Large intestine (tissue), 3 donors: ENCODE results near the gene SHROOM3. TPM values are rescaled to one million over a fixed set of nuclear protein-coding genes. Genes with fewer than 3 reads are reported as not detected.
A peak's percentile ranks its signal among the peaks of the same experiment; 100 is the strongest.
"Not testable (repeated sequence)": the region's sequence is repeated elsewhere in the genome, so short reads cannot be mapped to it uniquely, and the experiment has no call there.

Source experiments
- DNase-seq, 2 donors: peaks; one replicate each; pipeline versions ENCODE4 v3.0.0 to v3.0.0-alpha.2; 2013
- H3K27ac ChIP-seq: one replicate; pipeline ENCODE4 v1.5.1; 2013; ENCODE audit warnings: low read length
- H3K27me3 ChIP-seq: 2 replicates; pipeline ENCODE4 v1.6.1; 2013; ENCODE audit warnings: low read length; ENCODE audit not compliant: control insufficient read depth, insufficient read depth
- H3K36me3 ChIP-seq: 2 replicates; pipeline ENCODE4 v1.6.1; 2013; ENCODE audit warnings: low read length; ENCODE audit not compliant: control insufficient read depth, insufficient read depth
- H3K4me1 ChIP-seq: one replicate; pipeline ENCODE4 v1.6.1; 2013; ENCODE audit warnings: low read length; ENCODE audit not compliant: control insufficient read depth, insufficient read depth
- H3K4me3 ChIP-seq: one replicate; pipeline ENCODE4 v1.5.1; 2013; ENCODE audit warnings: low read length
- H3K9me3 ChIP-seq: one replicate; pipeline ENCODE4 v1.6.1; 2013; ENCODE audit warnings: mild to moderate bottlenecking, low read depth, low read length, moderate library complexity; ENCODE audit not compliant: control insufficient read depth
- WGBS: methylation state at CpG from one replicate; pipeline ENCODE4 v1.1.5; 2013; ENCODE audit warnings: low lambda C conversion rate; ENCODE audit not compliant: insufficient coverage; 5-methylcytosine and 5-hydroxymethylcytosine counted together
- polyA plus RNA-seq: library from polyadenylated mRNA; unstranded; fragments of 120-200 nt; gene quantifications from one replicate; pipeline ENCODE4 v1.2.1, GENCODE V29; 2013

SHROOM3 gene
- polyA plus RNA-seq, 1 donor: 27.8 TPM

DNA sequence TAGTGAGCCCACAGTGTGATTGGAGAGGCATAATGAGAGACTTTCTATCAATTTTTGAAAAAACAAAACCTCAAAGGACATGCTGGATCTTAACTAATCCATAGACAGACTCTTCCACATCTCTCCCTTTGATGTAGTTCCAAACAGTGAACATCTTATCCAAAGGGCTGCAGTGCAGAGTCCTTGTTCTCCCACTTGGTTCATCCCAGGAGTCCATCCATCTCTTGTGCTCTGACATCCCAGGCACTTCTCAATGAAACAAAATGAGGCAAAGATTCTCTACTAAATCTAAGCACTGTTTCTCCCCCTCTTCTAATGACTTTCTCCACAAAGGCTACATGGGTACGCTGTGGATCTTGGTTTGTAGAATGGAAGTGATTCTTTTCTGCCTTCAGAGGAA lies 8.3 kb downstream of the SHROOM3 start:
- H3K4me1 ChIP-seq: no peaks in the 10 kb centered on the region
- H3K4me3 ChIP-seq: no peak overlapping the region
- DNase-seq: no peak
- H3K36me3 ChIP-seq: no peaks in the 10 kb centered on the region
- no peaks in the 10 kb centered on the region for H3K27me3 ChIP-seq
- H3K9me3 ChIP-seq: no peaks in the 10 kb centered on the region
- WGBS: no CpG with 5 or more reads among the region's 1 CpG
- H3K27ac ChIP-seq: no peak overlapping the region

DNA sequence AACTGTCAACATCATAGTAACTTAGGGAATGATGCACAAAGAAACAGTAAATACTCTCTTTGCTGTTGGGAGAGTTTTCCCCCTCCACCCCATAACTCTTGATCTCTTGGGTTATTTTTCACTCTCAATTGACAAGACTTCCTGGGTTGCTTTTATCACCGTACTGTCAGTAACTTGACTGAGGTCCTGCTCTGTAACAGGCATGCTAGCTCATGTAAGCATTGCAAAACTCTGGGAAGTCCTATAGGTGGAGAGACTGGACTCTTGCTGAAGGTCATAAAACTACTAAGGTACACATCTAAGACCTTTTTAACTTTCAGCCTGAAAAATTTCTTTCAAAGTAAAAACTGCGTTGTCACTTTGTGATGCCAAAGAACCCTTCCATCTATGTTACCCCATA lies 10.9 kb downstream of the SHROOM3 start:
- 100% methylated on average over 1 of the region's 2 CpGs for WGBS
- no peaks in the 10 kb centered on the region for H3K4me1 ChIP-seq
- no peak overlapping the region for H3K4me3 ChIP-seq
- no peaks in the 10 kb centered on the region for H3K36me3 ChIP-seq
- no peaks in the 10 kb centered on the region for H3K9me3 ChIP-seq
- no peaks in the 10 kb centered on the region for H3K27me3 ChIP-seq
- DNase-seq: no peak
- H3K27ac ChIP-seq: no peak overlapping the region

DNA sequence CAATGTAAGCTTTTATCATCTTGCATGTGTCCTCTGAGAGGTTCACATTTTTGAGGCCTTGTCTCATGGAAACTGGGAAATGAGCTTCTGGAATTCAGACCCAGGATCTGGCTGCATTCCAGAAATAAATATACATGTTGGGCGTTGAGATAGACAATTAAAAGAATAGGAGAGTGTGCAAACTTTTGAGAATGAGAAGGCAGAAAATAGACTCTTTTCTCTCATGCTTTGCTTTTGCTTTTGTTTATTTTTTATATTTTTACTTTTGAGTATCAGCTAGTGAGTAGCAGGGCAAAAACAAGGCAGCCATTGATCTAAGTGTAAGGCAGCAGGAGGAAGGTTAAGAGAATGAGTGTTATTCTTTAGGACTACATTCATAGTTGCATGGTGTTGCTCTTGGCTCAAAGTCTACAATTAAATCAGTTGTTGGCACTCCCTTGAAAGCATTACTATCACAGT lies 12.4 kb downstream of the SHROOM3 start:
- no peaks in the 10 kb centered on the region for H3K9me3 ChIP-seq
- no peaks in the 10 kb centered on the region for H3K27me3 ChIP-seq
- no peaks in the 10 kb centered on the region for H3K4me1 ChIP-seq
- H3K27ac ChIP-seq: no peak overlapping the region
- peak in 1 of 2 donors; percentile 19 for DNase-seq
- 100% methylated on average over 1 of the region's 1 CpG for WGBS
- no peaks in the 10 kb centered on the region for H3K36me3 ChIP-seq
- no peak overlapping the region for H3K4me3 ChIP-seq

DNA sequence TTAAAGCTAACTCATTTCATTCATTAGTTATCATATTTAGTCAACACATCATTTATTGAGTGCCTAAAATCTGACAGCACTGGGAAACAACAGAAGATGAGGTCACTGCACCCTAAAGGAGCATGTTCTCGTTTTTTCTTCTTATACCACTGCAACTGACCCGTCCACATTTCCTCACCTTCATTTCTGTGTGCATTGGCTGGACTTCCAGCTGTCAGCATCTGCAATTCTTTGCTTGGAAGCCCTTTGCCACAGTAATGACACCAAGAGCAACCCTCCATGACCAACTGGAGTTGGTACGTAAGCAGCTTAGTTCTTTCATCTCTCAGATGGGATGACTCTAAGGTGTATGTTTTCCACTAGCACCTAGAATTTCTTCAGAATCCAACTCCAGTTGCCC lies 13.2 kb downstream of the SHROOM3 start:
- DNase-seq: no peak
- H3K4me1 ChIP-seq: no peaks in the 10 kb centered on the region
- no peaks in the 10 kb centered on the region for H3K9me3 ChIP-seq
- no peak overlapping the region for H3K27ac ChIP-seq
- H3K27me3 ChIP-seq: no peaks in the 10 kb centered on the region
- H3K36me3 ChIP-seq: no peaks in the 10 kb centered on the region
- no peak overlapping the region for H3K4me3 ChIP-seq
- no CpG with 5 or more reads among the region's 3 CpGs for WGBS

DNA sequence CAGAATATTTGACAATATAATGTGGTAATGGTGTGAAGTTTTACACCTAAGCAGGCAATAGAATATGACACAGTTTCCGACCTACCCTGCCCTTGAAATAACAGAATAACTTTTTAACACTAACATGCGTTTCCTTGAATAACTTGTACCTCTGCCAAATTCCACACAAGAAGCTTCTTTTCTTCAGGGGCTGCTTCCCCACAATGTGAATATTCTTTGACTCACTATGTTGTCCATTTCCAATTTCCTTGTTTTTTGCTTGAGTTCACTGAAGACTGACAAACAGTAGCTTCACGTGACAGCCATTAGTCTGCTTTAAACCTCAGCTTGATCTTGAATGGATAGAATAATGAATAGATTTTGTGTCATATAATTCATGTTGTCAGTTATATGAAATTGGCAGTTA lies 14.3 kb downstream of the SHROOM3 start:
- no peaks in the 10 kb centered on the region for H3K27me3 ChIP-seq
- no peak for DNase-seq
- H3K36me3 ChIP-seq: no peaks in the 10 kb centered on the region
- H3K4me3 ChIP-seq: no peak overlapping the region
- 63% methylated on average over 2 of the region's 3 CpGs for WGBS
- no peaks in the 10 kb centered on the region for H3K4me1 ChIP-seq
- no peak overlapping the region for H3K27ac ChIP-seq
- H3K9me3 ChIP-seq: no peaks in the 10 kb centered on the region

DNA sequence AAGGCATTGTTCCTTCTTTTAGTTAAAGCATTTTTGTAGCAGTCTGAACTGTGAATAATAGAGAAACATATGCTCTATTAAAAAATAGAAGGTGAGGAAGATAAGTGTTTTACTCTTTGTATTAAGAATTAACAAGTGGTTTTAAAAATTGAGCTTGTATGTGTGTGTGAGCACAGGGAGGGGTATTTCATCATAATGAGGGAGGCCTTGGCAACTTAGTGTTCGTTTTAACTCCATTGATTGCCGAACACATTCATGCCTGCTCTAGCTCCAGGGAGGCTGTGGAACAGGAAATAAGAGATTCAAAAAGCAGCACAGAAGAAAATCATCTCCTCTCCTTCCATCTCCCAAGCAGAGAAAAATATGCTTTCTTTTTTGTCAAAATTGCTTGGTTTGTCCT lies 14.8 kb downstream of the SHROOM3 start:
- Histone ChIP-seq H3K27me3 (no peaks in the 10 kb centered on the region), H3K4me3 (no peak overlapping the region), H3K27ac (no peak overlapping the region), H3K9me3 (no peaks in the 10 kb centered on the region), H3K36me3 (no peaks in the 10 kb centered on the region), H3K4me1 (no peaks in the 10 kb centered on the region)
- WGBS: 92% methylated on average over 2 of the region's 2 CpGs
- no peak for DNase-seq

DNA sequence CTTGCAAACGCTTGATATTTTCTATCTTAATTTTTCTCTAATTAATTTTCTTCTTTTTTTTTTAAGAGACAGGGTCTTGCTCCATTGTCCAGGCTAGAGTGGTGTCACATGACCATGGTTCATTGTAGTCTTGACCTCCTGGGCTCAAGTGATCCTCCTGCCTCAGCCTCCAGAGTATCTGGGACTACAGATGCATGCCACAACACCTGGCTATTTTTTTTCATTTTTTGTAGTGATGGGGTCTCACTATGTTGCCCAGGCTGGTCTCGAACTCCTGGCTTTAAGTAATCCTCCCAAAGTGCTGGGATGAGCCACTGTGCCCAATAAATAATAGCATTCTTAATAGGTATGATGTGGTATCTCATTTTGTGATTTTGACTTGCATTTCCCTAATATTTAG lies 18.2 kb downstream of the SHROOM3 start:
- no peaks in the 10 kb centered on the region for H3K9me3 ChIP-seq
- H3K27me3 ChIP-seq: no peaks in the 10 kb centered on the region
- H3K4me3 ChIP-seq: no peak overlapping the region
- no peaks in the 10 kb centered on the region for H3K36me3 ChIP-seq
- 100% methylated on average over 1 of the region's 2 CpGs for WGBS
- H3K27ac ChIP-seq: no peak overlapping the region
- no peaks in the 10 kb centered on the region for H3K4me1 ChIP-seq
- DNase-seq: no peak

DNA sequence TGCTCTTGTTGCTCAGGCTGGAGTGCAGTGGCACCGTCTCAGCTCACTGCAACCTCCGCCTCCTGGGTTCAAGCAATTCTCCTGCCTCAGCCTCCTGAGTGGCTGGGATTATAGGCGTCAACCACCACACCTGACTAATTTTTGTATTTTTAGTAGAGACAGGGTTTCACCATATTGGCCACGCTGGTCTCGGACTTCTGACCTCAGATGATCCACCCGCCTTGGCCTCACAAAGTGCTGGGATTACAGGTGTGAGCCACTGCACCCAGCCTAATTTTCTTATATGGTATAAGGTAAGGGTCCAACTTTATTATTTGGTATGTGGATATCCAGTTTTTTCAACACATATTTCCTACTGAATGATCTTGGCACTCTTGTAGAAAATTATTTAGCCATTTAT lies 19.0 kb downstream of the SHROOM3 start:
- not testable (repeated sequence) for H3K36me3 ChIP-seq, H3K9me3 ChIP-seq, DNase-seq, H3K27ac ChIP-seq, H3K27me3 ChIP-seq, H3K4me3 ChIP-seq, H3K4me1 ChIP-seq
- WGBS: no CpG with 5 or more reads among the region's 6 CpGs

DNA sequence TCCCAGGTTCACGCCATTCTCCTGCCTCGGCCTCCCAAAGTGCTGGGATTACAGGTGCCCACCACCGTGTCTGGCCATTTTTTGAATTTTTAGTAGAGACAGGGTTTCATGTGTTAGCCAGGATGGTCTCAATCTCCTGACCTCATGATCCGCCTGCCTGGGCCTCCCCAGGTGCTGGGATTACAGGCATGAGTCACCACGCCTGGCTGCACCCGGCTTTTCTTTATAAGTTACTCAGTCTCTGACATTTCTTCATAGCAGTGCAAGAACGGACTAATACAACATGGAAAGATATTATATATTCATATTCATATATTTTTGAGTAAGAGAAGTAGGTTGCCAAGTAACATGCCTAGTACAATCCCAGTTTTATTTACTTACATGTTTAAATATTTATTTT lies 22.9 kb downstream of the SHROOM3 start:
- peak in 1 of 2 donors; percentile 14 for DNase-seq
- Histone ChIP-seq H3K4me3 (no peak overlapping the region), H3K4me1 (no peaks in the 10 kb centered on the region), H3K27me3 (no peaks in the 10 kb centered on the region), H3K27ac (no peak overlapping the region), H3K36me3 (no peaks in the 10 kb centered on the region), H3K9me3 (peaks cover 4% of the 10 kb centered on the region)
- WGBS: no CpG with 5 or more reads among the region's 7 CpGs

DNA sequence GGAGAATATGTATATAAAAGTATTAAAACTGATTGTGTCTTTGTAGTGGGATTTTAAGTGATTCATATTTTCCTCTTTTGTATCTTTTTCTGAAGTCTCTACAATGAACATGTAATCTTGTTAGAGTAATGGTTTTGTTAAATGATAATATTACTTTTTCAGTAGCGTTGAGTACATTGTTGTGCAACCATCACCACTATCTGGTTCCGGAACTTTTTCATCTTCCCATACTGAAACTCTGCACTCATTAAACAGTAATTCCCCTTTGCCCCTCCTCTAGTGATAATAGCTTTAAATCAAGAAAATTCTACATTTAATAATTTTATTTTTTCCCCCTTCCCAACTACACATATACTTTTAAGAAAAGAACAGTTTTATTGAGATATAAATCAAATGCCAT lies 23.3 kb downstream of the SHROOM3 start:
- H3K36me3 ChIP-seq: no peaks in the 10 kb centered on the region
- no peaks in the 10 kb centered on the region for H3K4me1 ChIP-seq
- WGBS: 66% methylated on average over 2 of the region's 2 CpGs
- H3K9me3 ChIP-seq: peaks cover 4% of the 10 kb centered on the region
- no peak for DNase-seq
- H3K27me3 ChIP-seq: no peaks in the 10 kb centered on the region
- no peak overlapping the region for H3K4me3 ChIP-seq
- H3K27ac ChIP-seq: no peak overlapping the region

DNA sequence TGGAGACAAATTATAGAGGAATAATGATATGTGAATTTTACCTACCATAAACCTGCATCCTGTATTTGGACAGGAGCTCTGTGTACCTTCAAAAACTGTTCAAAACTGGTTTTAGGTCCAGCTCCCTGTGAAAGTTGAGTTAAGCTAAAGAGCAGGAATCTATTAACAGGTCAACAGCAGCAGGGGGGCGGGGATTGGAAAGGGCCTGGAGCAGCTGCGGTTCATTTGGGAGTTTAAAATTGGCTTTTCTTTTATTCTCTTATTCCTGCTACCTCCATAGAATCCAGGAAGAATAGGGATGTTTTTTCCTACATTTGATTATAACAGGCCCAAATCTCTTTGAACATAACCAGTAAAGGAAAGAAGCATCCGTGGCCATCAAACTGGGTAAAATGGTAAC lies 23.8 kb downstream of the SHROOM3 start:
- H3K4me3 ChIP-seq: no peak overlapping the region
- peaks cover 8% of the 10 kb centered on the region for H3K9me3 ChIP-seq
- H3K36me3 ChIP-seq: no peaks in the 10 kb centered on the region
- H3K27ac ChIP-seq: no peak overlapping the region
- WGBS: no CpG with 5 or more reads among the region's 3 CpGs
- no peaks in the 10 kb centered on the region for H3K4me1 ChIP-seq
- no peak for DNase-seq
- H3K27me3 ChIP-seq: no peaks in the 10 kb centered on the region
